OCI-LY3 (cell line): ENCODE data around the gene INPP5K.

Source experiments
- CTCF ChIP-seq: fragments of 200-600, 300-600 bp; sonication (generic); IDR thresholded peaks from 2 replicates; pipeline ENCODE4 v1.5.1; 2014; ENCODE audit warnings: antibody characterized with exemption, low read length, low read depth
- EZH2phosphoT487 ChIP-seq: fragments of 200-600 bp; shearing (Covaris generic); IDR thresholded peaks from 2 replicates; pipeline ENCODE4 v1.6.1; 2018; ENCODE audit warnings: antibody characterized with exemption, mixed run types, low read depth

DNA sequence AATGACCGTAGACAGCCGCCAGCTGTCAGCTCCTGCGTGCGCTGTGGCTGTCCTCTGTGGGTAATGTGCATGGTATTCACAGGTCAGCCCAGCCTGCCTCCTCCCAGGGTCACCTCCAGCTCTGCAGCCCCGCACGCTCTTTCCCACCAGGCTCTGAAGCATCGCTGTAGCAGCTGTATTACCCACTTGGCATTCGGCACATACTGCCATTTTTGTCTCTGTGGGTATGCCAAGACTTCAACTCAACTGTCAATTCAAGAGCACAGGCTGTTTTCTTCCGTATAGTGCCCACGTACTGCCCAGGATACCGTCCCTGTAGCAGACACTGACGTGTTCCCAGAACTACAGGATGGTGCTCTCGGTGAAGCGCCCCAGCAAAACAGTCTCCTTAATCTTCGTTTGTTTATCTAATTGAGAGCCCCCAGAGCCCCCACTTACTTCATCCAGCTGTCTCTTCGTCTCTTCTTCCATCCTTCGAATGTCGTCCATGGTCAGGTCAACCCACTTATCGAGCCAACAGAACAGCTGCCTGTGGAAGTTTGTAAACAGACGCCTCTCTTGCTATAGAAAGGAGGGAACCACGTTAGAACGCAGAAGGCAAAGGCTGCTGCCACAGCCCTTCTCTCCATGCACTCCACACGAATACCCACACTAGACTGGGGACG is 17.4 kb upstream of the INPP5K start:
- TF ChIP-seq CTCF (no peak), EZH2phosphoT487 (no peak)
